ENCODE results near the gene BCOR. TPM values are rescaled to one million over a fixed set of nuclear protein-coding genes. Genes with fewer than 3 reads are reported as not detected.

Gene BCOR
- total and polyA plus RNA-seq, 2 of the 13 experiments (the other 11 are each of a cell fraction or from before 2014, with no cell fraction given), result 14.3 to 15.2 TPM

DNA sequence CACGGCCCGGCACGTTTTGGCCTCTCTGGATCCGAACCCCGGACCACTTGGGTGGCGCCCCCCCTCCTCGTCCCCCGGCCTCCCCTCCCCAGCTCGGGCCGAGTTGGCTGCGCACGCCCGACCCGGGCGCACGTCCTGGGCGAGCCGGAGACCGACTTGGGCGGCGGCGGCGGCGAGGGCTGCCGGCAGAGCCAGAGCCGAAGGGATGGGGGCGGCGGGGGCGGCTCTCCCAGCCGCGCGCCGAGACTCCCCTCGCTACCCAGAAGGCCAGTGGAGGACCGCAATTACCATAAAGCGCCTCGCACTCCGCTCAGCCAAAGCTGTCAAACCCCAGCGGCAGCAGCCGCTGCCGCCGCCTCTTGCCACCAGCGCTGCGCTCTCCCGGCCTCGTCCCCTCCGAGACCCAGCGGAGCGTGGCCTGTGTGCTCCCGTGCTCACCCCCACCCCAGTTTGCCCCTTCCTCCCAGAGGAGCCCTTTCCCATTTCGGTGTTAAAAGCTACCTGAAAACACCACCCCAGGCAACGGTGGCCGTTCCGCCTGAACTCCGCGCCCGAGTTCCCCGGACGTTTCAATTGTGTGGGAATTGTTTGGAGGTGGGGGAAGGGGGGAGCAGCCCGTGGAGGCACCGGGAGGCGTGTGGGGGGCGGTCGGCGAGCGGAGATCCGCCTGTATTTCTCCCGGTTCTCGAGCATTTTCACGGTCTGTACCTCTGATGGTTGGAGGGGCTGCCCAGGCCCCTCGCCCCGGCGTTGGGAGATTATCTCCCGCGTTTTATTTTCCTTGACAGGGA lies 701 bp upstream of the BCOR start (continued):
- TF ChIP-seq PRPF4 (IDR thresholded peaks at IDR 0.05; ENCODE audit: low read depth, low read length, poor library complexity, severe bottlenecking), result no peak
- TF ChIP-seq TEAD3 (CRISPR knock-in tag; optimal IDR thresholded peaks at IDR 0.05; ENCODE audit: borderline replicate concordance), result no peak
- peak; percentile 29; the same call in 1 of the 2 replicates for TF ChIP-seq SAP130 (CRISPR knock-in tag; IDR thresholded peaks at IDR 0.05; ENCODE audit: low read depth)

DNA sequence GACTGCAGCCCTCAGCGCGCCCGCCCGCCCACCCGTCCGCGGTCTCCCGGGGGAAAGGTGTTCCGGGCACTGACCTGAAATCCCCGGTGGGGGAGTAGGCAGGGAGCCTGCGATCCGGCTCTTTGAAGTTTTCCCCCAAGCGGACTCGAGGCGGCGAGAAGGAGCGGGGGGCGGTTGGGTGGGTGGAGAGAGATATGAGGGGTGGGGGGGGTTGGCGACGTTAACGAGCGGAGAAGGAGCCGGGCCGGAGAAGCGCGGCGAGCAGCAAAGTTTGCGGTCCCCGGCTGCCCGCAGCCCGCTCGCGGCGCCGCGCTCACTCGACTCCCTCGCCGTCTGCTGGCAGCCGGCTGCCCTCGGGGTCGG lies 636 bp downstream of the BCOR start:
- in situ Hi-C loops (cut with HindIII; ENCODE audit: extremely low pct_ligation_motif_present, low pct_unique_long_range_greater_than_20kb), result no loop called here
- WGBS (ENCODE audit: low lambda C conversion rate), result no CpG with 5 or more reads among the region's 42 CpGs
- no peaks in the 10 kb centered on the region for H3K9me3 ChIP-seq (ENCODE audit: low read length)
- ChIA-PET POLR2A (interaction anchor here (0.9 to 4.6 kb wide), 13 partner anchors 9 to 87 kb away, joined by 4 to 41 read pairs (median 8); no protein-coding TSS in a partner anchor), CTCF (ENCODE audit: low intra/inter-chr PET ratio, low total read pairs) (no interaction called here)
- no peak overlapping the region for H3K4me2 ChIP-seq (ENCODE audit: low read depth, low read length)
- ATAC-seq, result no peak
- H3K4me3 ChIP-seq (replicated peaks in 1 of 3; ENCODE audit: insufficient read depth in 1 of 3, low read depth in 2 of 3, low read length in 3 of 3), result peak overlapping the region; percentile 69 to 75 (median 73); a peak in 4 of 6 replicates
- H2AFZ ChIP-seq (ENCODE audit: low read length), result no peak overlapping the region
- no peak for FAIRE-seq
- intact Hi-C loops (cut with micrococcal nuclease; ENCODE audit: unreplicated experiment), result loop anchor here (5.0 kb wide), 1 partner anchor 85 kb away; no protein-coding TSS in a partner anchor
- H4K20me1 ChIP-seq (ENCODE audit: insufficient read depth, low read length), result peaks cover 33% of the 10 kb centered on the region
- H3K27me3 ChIP-seq (ENCODE audit: control insufficient read depth in 1 of 2, insufficient read depth in 2 of 2, low read length in 2 of 2), result no peaks in the 10 kb centered on the region
- TF ChIP-seq SAP130 (CRISPR knock-in tag; IDR thresholded peaks at IDR 0.05; ENCODE audit: low read depth) (peak; percentile 15; the same call in 1 of the 2 replicates), TEAD3 (CRISPR knock-in tag; optimal IDR thresholded peaks at IDR 0.05; ENCODE audit: borderline replicate concordance) (no peak), MZF1 (CRISPR knock-in tag; IDR thresholded peaks at IDR 0.05; ENCODE audit: borderline replicate concordance) (no peak), SETDB1 (CRISPR knock-in tag; IDR thresholded peaks at IDR 0.05; ENCODE audit: borderline replicate concordance) (no peak), ZNF547 (CRISPR knock-in tag; IDR thresholded peaks at IDR 0.05) (no peak), HOXA3 (CRISPR knock-in tag; IDR thresholded peaks at IDR 0.05) (no peak), ZBTB38 (CRISPR knock-in tag; IDR thresholded peaks at IDR 0.05) (no peak), XBP1 (CRISPR knock-in tag; IDR thresholded peaks at IDR 0.05) (no peak), ZNF562 (CRISPR knock-in tag; IDR thresholded peaks at IDR 0.05; ENCODE audit: borderline replicate concordance) (no peak), ZNF709 (CRISPR knock-in tag; IDR thresholded peaks at IDR 0.05) (no peak), ZNF563 (CRISPR knock-in tag; IDR thresholded peaks at IDR 0.05) (0 out of 2 replicates have a peak, but pooled peaks have one; percentile 2)
- TF ChIP-seq, protein P1, sequence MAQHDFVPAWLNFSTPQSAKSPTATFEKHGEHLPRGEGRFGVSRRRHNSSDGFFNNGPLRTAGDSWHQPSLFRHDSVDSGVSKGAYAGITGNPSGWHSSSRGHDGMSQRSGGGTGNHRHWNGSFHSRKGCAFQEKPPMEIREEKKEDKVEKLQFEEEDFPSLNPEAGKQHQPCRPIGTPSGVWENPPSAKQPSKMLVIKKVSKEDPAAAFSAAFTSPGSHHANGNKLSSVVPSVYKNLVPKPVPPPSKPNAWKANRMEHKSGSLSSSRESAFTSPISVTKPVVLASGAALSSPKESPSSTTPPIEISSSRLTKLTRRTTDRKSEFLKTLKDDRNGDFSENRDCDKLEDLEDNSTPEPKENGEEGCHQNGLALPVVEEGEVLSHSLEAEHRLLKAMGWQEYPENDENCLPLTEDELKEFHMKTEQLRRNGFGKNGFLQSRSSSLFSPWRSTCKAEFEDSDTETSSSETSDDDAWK (CRISPR knock-in tag; IDR thresholded peaks at IDR 0.05), result no peak
- TF ChIP-seq, protein P2, sequence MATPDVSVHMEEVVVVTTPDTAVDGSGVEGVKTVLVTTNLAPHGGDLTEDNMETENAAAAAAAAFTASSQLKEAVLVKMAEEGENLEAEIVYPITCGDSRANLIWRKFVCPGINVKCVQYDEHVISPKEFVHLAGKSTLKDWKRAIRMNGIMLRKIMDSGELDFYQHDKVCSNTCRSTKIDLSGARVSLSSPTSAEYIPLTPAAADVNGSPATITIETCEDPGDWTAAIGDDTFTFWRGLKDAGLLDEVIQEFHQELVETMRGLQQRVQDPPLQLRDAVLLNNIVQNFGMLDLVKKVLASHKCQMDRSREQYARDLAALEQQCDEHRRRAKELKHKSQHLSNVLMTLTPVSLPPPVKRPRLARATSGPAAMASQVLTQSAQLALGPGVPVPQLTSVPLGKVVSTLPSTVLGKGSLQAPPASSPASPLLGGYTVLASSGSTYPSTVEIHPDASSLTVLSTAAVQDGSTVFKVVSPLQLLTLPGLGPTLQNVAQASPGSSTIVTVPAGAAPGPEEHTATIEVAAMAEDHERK (CRISPR knock-in tag; IDR thresholded peaks at IDR 0.05; ENCODE audit: low read depth), result no peak
- no peaks in the 10 kb centered on the region for H3K36me3 ChIP-seq (replicated peaks in 1 of 2; ENCODE audit: control insufficient read depth in 1 of 2, insufficient read depth in 2 of 2, low read length in 2 of 2)
- H3K4me1 ChIP-seq (ENCODE audit: insufficient read depth, low read length), result peaks cover 43% of the 10 kb centered on the region
- no TSS peak for BruUV-seq (replicated peaks)
- no peak overlapping the region for H3K27ac ChIP-seq (ENCODE audit: extremely low read length, insufficient read depth, low read length)
- H3K9ac ChIP-seq (ENCODE audit: insufficient read depth, low read depth, low read length), result no peak overlapping the region
- no peak for DNase-seq (ENCODE audit: low spot score)
- H3K79me2 ChIP-seq (ENCODE audit: insufficient read depth, low read length), result peaks cover 44% of the 10 kb centered on the region
